ENCODE results near the gene CTSA.

GRCh38 chr20:45907219-45907948 lies 16.2 kb downstream of the CTSA start:
- no peak for TF ChIP-seq EZH2 (IDR thresholded peaks at IDR 0.05; ENCODE audit: borderline replicate concordance, low read length)
- no peak for TF ChIP-seq CTCF (conservative IDR thresholded peaks at IDR 0.05 in 1 of 2, IDR thresholded peaks at IDR 0.05 in 1 of 2; ENCODE audit: extremely low read depth in 1 of 2, insufficient read depth in 1 of 2, low read depth in 1 of 2, low read length in 2 of 2)

All from mammary epithelial cell (primary cell).